ENCODE measurements around the gene MELTF.

MELTF gene

GRCh38 chr3:197021231-197021630, 8.4 kb downstream of the MELTF start:
- Histone ChIP-seq H3K4me2 (ENCODE audit: low read depth, low read length, poor library complexity, severe bottlenecking) (no peak overlapping the region), H3K4me1 (ENCODE audit: insufficient read depth, low read length, poor library complexity, severe bottlenecking) (peaks cover 15% of the 10 kb centered on the region), H3K79me2 (ENCODE audit: insufficient read depth, low read length) (no peaks in the 10 kb centered on the region), H3K4me3 (ENCODE audit: low read length, poor library complexity, severe bottlenecking) (no peak overlapping the region), H3F3A (ENCODE audit: low read depth) (no peaks in the 10 kb centered on the region), H4K20me1 (ENCODE audit: insufficient read depth, low read length, poor library complexity, severe bottlenecking) (no peaks in the 10 kb centered on the region), H3K27me3 (ENCODE audit: insufficient read depth, low read length, poor library complexity, severe bottlenecking) (no peaks in the 10 kb centered on the region), H3K9ac (ENCODE audit: low read depth, low read length, poor library complexity, severe bottlenecking) (no peak overlapping the region), H3K9me3 (ENCODE audit: insufficient read depth, low read depth, low read length) (no peaks in the 10 kb centered on the region), H2AFZ (ENCODE audit: low read length) (no peak overlapping the region), H3K36me3 (ENCODE audit: insufficient read depth, low read length) (no peaks in the 10 kb centered on the region), H3K9me2 (replicated peaks; ENCODE audit: low read depth, low read length) (no peaks in the 10 kb centered on the region)
- no peak for TF ChIP-seq EZH2phosphoT487 (IDR thresholded peaks at IDR 0.05; ENCODE audit: borderline replicate concordance)
- TF ChIP-seq, protein P1, sequence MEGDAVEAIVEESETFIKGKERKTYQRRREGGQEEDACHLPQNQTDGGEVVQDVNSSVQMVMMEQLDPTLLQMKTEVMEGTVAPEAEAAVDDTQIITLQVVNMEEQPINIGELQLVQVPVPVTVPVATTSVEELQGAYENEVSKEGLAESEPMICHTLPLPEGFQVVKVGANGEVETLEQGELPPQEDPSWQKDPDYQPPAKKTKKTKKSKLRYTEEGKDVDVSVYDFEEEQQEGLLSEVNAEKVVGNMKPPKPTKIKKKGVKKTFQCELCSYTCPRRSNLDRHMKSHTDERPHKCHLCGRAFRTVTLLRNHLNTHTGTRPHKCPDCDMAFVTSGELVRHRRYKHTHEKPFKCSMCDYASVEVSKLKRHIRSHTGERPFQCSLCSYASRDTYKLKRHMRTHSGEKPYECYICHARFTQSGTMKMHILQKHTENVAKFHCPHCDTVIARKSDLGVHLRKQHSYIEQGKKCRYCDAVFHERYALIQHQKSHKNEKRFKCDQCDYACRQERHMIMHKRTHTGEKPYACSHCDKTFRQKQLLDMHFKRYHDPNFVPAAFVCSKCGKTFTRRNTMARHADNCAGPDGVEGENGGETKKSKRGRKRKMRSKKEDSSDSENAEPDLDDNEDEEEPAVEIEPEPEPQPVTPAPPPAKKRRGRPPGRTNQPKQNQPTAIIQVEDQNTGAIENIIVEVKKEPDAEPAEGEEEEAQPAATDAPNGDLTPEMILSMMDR (conservative IDR thresholded peaks at IDR 0.05; ENCODE audit: low read length), result no peak

- H3K9ac ChIP-seq (ENCODE audit: low read depth, low read length, poor library complexity, severe bottlenecking), result no peak overlapping the region
- no peaks in the 10 kb centered on the region for H3K36me3 ChIP-seq (ENCODE audit: insufficient read depth, low read length)
- H3K4me2 ChIP-seq (ENCODE audit: low read depth, low read length, poor library complexity, severe bottlenecking), result no peak overlapping the region
- H3F3A ChIP-seq (ENCODE audit: low read depth), result no peaks in the 10 kb centered on the region
- no peaks in the 10 kb centered on the region for H4K20me1 ChIP-seq (ENCODE audit: insufficient read depth, low read length, poor library complexity, severe bottlenecking)
- no peak overlapping the region for H3K4me3 ChIP-seq (ENCODE audit: low read length, poor library complexity, severe bottlenecking)
- TF ChIP-seq, protein P1 (conservative IDR thresholded peaks at IDR 0.05; ENCODE audit: low read length), result no peak
- TF ChIP-seq EZH2phosphoT487 (IDR thresholded peaks at IDR 0.05; ENCODE audit: borderline replicate concordance), result no peak
- no peaks in the 10 kb centered on the region for H3K9me2 ChIP-seq (replicated peaks; ENCODE audit: low read depth, low read length)
- no peak overlapping the region for H2AFZ ChIP-seq (ENCODE audit: low read length)
- H3K9me3 ChIP-seq (ENCODE audit: insufficient read depth, low read depth, low read length), result no peaks in the 10 kb centered on the region
- no peaks in the 10 kb centered on the region for H3K79me2 ChIP-seq (ENCODE audit: insufficient read depth, low read length)
- H3K4me1 ChIP-seq (ENCODE audit: insufficient read depth, low read length, poor library complexity, severe bottlenecking), result peaks cover 15% of the 10 kb centered on the region
- no peaks in the 10 kb centered on the region for H3K27me3 ChIP-seq (ENCODE audit: insufficient read depth, low read length, poor library complexity, severe bottlenecking)
Observed at GRCh38 chr3:197019535-197019934, 10.1 kb downstream of the MELTF start.

- no peaks in the 10 kb centered on the region for H3K36me3 ChIP-seq (ENCODE audit: insufficient read depth, low read length)
- H3F3A ChIP-seq (ENCODE audit: low read depth), result no peaks in the 10 kb centered on the region
- no peaks in the 10 kb centered on the region for H3K9me2 ChIP-seq (replicated peaks; ENCODE audit: low read depth, low read length)
- H3K27me3 ChIP-seq (ENCODE audit: insufficient read depth, low read length, poor library complexity, severe bottlenecking), result no peaks in the 10 kb centered on the region
- no peak overlapping the region for H2AFZ ChIP-seq (ENCODE audit: low read length)
- no peaks in the 10 kb centered on the region for H4K20me1 ChIP-seq (ENCODE audit: insufficient read depth, low read length, poor library complexity, severe bottlenecking)
- TF ChIP-seq, protein P1 (conservative IDR thresholded peaks at IDR 0.05; ENCODE audit: low read length), result no peak
- TF ChIP-seq EZH2phosphoT487 (IDR thresholded peaks at IDR 0.05; ENCODE audit: borderline replicate concordance), result no peak
- no peaks in the 10 kb centered on the region for H3K79me2 ChIP-seq (ENCODE audit: insufficient read depth, low read length)
- no peak overlapping the region for H3K9ac ChIP-seq (ENCODE audit: low read depth, low read length, poor library complexity, severe bottlenecking)
- no peak overlapping the region for H3K4me3 ChIP-seq (ENCODE audit: low read length, poor library complexity, severe bottlenecking)
- peaks cover 15% of the 10 kb centered on the region for H3K4me1 ChIP-seq (ENCODE audit: insufficient read depth, low read length, poor library complexity, severe bottlenecking)
- no peaks in the 10 kb centered on the region for H3K9me3 ChIP-seq (ENCODE audit: insufficient read depth, low read depth, low read length)
- H3K4me2 ChIP-seq (ENCODE audit: low read depth, low read length, poor library complexity, severe bottlenecking), result no peak overlapping the region
Observed at GRCh38 chr3:197019021-197019420, 10.6 kb downstream of the MELTF start.
